ENCODE results near the gene OBSCN.
"Not testable (repeated sequence)": the region's sequence is repeated elsewhere in the genome, so short reads cannot be mapped to it uniquely, and the experiment has no call there.

OBSCN gene

GRCh38 chr1:228182296-228183030 is 25.4 kb upstream of the OBSCN start:
- no peak for TF ChIP-seq CTCF (IDR thresholded peaks at IDR 0.05; ENCODE audit: insufficient read depth, low read depth, low read length, missing control alignments)
- no peak for DNase-seq (ENCODE audit: low read depth)

GRCh38 chr1:228184152-228184551 is 23.7 kb upstream of the OBSCN start:
- DNase-seq (ENCODE audit: low read depth): no peak
- no peak for TF ChIP-seq CTCF (IDR thresholded peaks at IDR 0.05; ENCODE audit: insufficient read depth, low read depth, low read length, missing control alignments)
- no peak overlapping the region for H3K4me3 ChIP-seq (ENCODE audit: low read length)

More at GRCh38 chr1:228182296-228183030, 25.4 kb upstream of the OBSCN start:
- no peak overlapping the region for H3K4me3 ChIP-seq (ENCODE audit: low read length)

GRCh38 chr1:228185641-228185965 is 22.2 kb upstream of the OBSCN start:
- no peak for DNase-seq (ENCODE audit: low read depth)
- TF ChIP-seq CTCF (IDR thresholded peaks at IDR 0.05; ENCODE audit: insufficient read depth, low read depth, low read length, missing control alignments): no peak

DNA sequence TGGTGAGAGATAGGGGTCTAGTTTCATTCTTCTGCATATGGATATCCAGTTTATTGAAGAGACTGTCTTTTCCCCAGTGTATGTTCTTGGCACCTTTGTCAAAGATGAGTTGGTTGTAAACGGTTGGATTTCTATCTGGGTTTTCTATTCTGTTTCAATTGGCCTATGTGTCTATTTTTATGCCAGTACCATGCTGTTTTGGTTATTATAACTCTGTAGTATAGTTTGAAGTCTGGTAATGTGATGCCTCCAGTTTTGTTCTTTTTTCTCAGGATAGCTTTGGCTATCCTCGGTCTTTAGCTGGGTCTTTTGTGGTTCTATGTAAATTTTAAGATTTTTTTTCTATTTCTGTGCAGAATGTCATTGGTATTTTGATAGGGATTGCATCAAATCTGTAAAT is 19.6 kb upstream of the OBSCN start:
- H3K4me3 ChIP-seq (ENCODE audit: low read length): not testable (repeated sequence)

More at GRCh38 chr1:228185641-228185965, 22.2 kb upstream of the OBSCN start:
- no peak overlapping the region for H3K4me3 ChIP-seq (ENCODE audit: low read length)

GRCh38 chr1:228190182-228190581 is 17.7 kb upstream of the OBSCN start:
- TF ChIP-seq CTCF (IDR thresholded peaks at IDR 0.05; ENCODE audit: insufficient read depth, low read depth, low read length, missing control alignments): no peak
- no peak for DNase-seq (ENCODE audit: low read depth)

More for the DNA sequence above, 19.6 kb upstream of the OBSCN start:
- DNase-seq (ENCODE audit: low read depth): not testable (repeated sequence)

GRCh38 chr1:228190778-228191177 is 17.1 kb upstream of the OBSCN start:
- TF ChIP-seq CTCF (IDR thresholded peaks at IDR 0.05; ENCODE audit: insufficient read depth, low read depth, low read length, missing control alignments): no peak
- DNase-seq (ENCODE audit: low read depth): no peak
- H3K4me3 ChIP-seq (ENCODE audit: low read length): no peak overlapping the region

More at GRCh38 chr1:228190182-228190581, 17.7 kb upstream of the OBSCN start:
- no peak overlapping the region for H3K4me3 ChIP-seq (ENCODE audit: low read length)

DNA sequence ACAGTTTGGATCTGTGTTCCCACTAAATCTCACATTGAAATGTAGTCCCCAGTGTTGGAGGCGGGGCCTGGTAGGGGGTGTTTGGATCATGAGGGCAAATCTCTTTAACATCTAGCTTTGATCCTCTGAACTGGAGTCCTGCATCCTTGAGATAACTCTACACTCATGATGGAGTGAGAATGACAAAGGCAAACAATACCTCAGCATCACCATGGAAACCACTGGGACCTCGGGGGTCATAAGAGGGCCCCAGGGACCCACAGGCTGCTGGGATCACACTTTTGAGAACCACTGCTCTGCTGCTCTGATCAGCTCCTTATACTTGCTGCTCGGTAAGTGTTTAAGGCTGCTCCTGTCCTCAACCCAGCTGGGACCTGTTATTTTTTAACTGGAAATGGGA is 13.4 kb upstream of the OBSCN start:
- no peak overlapping the region for H3K4me3 ChIP-seq (ENCODE audit: low read length)
- no peak for TF ChIP-seq CTCF (IDR thresholded peaks at IDR 0.05; ENCODE audit: insufficient read depth, low read depth, low read length, missing control alignments)
- DNase-seq (ENCODE audit: low read depth): no peak
